8988T (cell line): ENCODE measurements around the gene SCAPER.
"Not testable (repeated sequence)": the region's sequence is repeated elsewhere in the genome, so short reads cannot be mapped to it uniquely, and the experiment has no call there.

Experiments
- DNase-seq: peaks from one replicate; pipeline ENCODE4 v3.0.0; 2011

Gene SCAPER

DNA sequence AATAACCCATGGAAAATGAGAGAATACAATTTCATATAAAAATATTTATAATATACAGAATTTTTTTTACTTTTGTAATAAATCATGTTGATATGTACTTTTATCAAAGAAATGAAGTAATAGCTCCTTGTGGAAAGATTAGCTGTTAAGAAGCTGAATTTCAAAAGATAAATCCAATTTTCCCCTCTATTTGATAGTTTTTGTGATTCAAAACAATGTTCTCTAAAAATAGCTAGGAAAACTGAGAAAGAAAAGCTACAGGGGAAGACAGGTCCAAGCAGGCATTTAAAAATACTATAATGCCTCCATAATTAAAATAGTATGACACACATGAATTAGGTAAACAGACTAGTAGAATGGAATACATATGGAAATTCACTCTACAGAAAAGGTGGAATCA, 44.9 kb downstream of the SCAPER start:
- DNase-seq, result no peak

DNA sequence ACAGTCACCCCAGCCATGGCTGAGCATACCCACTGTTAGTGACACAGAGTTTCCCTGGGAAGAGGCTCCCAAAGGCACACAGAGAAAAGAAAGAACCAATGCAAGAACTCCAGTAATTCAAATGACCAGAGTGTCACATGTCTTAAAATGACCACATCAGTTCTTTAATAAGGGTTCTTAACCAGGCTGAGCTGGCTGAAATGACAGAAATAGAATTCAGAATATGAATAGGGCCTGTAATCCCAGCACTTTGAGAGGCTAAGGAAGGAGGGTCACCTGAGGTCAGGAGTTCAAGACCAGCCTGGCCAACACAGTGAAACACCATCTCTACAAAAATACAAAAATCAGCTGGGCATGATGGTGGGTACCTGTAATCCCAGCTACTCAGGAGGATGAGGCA, 54.8 kb downstream of the SCAPER start:
- not testable (repeated sequence) for DNase-seq

GRCh38 chr15:76846782-76847181, 58.4 kb downstream of the SCAPER start:
- DNase-seq, result no peak

DNA sequence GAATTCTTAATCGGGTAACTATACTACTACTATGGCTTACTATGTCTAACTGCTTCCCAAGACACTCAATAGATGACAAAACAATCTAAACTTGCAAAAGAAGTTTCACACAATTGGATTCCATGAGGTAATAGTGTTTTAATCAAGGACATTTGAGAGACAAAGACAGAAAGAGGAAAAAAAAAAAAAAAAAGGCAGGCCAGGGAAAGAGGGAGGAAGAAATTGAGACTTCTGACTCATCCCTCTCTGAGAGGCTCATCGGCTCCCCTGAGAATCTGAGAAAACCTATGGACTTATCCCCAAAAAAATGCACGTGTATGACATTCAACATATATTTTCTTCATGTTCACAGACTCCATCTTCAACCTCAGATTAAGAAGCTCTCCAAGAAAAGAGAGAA, 61.0 kb downstream of the SCAPER start:
- no peak for DNase-seq

GRCh38 chr15:76843269-76843668, 61.9 kb downstream of the SCAPER start:
- DNase-seq, result no peak

DNA sequence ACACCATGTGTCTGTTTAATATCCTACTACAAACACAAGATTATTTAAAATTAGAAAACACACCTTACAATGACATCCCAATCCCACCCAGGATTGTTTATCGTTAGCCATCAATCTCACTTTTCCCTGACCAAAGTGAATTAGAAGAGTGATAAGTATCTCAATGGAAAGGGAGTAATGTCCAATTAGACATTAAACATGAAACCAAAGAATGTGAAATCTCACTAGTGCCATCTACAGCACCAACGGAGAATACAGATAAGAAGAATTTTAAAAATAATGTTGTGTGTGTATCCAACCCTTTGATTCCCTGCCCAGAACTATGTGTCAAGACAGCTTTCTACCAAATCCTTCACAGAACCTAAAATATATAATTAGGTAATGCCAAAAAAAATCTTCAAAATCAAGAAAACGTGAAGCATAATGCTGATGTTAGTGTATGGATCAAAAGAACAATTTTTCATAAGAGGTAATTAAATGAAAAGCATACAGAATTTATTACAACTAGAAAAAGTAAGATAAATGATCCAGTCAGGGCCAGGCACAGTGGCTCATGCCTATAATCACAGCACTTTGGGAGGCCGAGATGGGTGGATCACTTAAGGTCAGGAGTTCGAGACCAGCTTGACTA, 64.2 kb downstream of the SCAPER start:
- no peak for DNase-seq

- DNase-seq, result no peak
Observed at GRCh38 chr15:76839173-76839572, 66.0 kb downstream of the SCAPER start.

GRCh38 chr15:76837474-76837873, 67.7 kb downstream of the SCAPER start:
- DNase-seq, result no peak

DNA sequence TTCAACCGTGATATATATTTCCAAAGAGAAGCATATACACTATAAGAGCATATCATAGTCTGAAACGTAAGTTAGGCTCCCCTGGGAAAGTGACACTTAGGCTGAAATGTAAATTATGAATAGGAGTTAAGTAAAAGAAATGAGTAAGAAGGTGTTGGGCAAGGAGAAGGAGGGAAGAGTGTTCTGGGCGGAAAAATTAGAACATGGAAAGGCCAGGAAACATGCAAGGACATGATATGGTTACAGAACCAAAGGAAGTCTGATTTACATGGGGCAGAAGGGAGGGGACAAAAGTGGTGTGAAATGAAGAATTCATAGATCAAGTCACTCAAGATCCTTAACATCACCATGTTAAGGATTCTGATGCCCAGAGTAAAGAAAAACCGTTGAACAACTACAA, 75.2 kb downstream of the SCAPER start:
- DNase-seq, result no peak

GRCh38 chr15:76823890-76824289, 81.2 kb downstream of the SCAPER start:
- DNase-seq, result no peak

- DNase-seq, result no peak
Observed at GRCh38 chr15:76823303-76823702, 81.8 kb downstream of the SCAPER start.

DNA sequence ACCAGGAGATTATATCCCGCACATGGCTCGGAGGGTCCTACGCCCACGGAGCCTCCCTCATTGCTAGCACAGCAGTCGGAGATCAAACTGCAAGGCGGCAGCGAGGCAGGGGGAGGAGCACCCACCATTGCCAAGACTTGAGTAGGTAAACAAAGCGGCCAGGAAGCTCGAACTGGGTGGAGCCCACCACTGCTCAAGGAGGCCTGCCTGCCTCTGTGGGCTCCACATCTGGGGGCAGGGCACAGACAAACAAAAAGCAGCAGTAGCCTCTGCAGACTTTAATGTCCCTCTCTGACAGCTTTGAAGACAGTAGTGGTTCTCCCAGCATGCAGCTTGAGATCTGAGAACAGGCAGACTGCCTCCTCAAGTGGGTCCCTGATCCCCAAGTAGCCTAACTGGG, 86.2 kb downstream of the SCAPER start:
- DNase-seq, result not testable (repeated sequence)

GRCh38 chr15:76815421-76815820, 89.7 kb downstream of the SCAPER start:
- DNase-seq, result no peak

DNA sequence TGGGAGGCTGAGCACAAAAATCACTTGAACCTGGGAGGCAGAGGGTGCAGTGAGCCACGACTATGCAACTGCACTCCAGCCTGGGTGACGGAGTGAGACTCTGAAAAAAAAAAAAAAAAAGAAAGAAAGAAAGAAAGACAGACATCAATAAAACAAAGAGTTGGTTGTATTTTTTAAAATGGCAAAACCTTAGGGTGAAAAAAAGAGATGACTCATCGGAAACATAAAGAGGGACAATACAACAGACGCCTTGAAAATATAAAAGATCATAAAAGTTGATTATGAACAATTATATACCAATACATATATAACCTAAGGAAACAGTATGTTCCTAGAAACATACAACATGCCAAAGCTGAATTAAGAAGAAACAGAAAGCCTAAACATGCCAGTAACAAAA, 92.8 kb downstream of the SCAPER start:
- no peak for DNase-seq

GRCh38 chr15:76809412-76810103, 95.6 kb downstream of the SCAPER start:
- no peak for DNase-seq

DNA sequence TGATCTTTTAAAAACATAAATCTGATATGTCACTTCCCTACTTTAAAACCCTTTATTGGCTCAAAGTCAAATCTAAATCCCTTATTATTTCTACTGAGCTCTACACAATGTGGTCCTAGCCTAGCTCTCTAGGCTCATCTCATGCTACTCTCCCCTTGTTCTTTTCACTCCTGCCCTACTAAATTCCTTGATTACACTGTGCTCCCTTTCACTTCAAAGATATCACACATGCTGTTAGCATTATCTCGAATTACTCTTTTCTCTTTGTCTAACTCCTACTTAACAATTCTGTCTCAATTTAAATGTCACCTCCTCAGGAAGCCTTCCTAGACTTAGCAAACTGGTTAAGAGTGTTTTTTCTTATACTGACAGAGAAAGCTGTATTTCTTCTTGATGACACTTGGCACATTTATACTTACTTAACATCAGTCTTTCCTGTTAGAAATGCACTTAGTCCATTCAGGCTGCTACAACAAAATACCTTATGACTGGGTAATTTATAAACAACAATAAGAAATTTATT, 102.0 kb downstream of the SCAPER start:
- no peak for DNase-seq

DNA sequence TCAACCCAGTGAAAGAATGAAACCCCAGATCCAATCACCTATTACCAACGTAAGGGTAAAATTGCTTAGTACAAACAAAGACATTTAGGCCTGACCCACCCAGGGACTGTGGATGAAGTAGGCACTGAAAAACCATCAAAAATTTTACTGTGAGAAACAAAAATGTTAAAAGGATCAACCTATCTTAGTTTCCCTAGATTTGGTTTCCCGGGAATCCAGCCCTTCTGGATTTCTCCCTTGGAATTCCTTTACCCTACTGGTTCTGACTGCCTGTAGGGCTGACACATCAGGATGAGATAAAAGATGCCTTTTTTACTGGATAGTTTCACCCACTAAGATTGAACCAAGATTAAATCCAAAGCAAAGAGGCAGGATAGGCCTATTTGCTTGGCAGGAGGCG, 102.7 kb downstream of the SCAPER start:
- DNase-seq, result no peak

GRCh38 chr15:76799760-76800159, 105.4 kb downstream of the SCAPER start:
- DNase-seq, result no peak

DNA sequence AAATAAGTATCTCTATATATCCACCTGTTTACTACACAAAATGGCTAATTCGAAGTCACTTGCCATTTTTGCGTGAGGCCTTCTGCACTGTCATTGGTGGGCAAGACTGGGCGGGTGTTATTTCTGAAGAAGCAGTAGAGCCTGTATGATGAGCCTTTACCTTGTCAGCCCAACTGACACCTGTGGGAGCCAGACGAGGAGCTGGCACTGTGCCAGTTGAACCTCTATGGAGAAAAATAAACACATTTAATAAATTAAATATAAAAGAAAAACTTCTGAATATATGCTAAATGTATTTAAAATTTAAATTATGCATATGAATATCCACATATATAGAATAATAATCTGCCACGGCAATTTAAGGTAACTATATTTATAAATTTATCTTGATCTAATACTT, 109.9 kb downstream of the SCAPER start:
- no peak for DNase-seq

GRCh38 chr15:76793162-76793561, 112.0 kb downstream of the SCAPER start:
- no peak for DNase-seq

- no peak for DNase-seq
Observed at GRCh38 chr15:76791511-76791910, 113.6 kb downstream of the SCAPER start.

DNA sequence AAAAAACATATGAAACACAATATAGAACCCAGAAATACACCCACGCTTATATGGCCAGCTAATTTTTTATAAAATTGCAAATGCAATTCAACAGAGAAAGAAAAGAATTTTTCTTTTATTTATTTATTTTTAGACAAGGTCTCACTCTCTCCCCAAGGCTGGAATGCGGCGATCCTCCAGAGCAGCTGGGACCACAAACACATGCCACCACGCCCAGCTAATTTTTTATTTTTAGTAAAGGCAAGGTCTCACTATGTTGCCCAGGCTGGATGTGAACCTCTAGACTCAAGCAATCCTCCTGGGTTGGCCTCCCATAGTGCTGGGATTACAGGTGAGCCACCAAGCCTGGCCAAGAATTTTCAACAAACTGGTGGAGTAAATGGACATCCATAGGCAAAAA, 117.9 kb downstream of the SCAPER start:
- no peak for DNase-seq

- DNase-seq, result no peak
Observed at GRCh38 chr15:76776969-76777368, 128.2 kb downstream of the SCAPER start.

- no peak for DNase-seq
Observed at GRCh38 chr15:76776480-76776879, 128.7 kb downstream of the SCAPER start.

DNA sequence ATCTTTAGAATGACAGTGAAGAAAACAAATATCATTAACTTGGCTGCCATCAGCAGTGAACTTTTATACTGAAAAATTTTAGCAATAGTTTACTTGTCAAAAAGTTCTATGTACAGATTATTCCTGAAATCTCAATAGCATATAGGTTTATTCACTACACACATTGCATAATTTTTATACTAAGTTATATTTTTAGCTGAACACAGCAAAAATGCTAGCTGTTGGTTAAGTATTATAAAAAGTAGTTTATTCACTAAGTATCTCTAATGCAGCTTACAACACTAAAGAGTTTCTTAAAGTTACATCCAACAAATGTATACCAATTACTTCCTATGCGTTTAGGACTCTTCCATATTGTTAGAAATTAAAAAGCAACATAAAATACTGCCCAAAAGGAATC, 131.9 kb downstream of the SCAPER start:
- no peak for DNase-seq
